HG03442 (cell line): Measurements from ENCODE around the gene C21orf58.

Experiments
- ATAC-seq: cut with Tn5 transposase; IDR thresholded peaks from one replicate; pipeline ENCODE4 v1.9.1; 2021; ENCODE audit warnings: mild to moderate bottlenecking, moderate library complexity; ENCODE audit not compliant: unreplicated experiment

The C21orf58 gene

GRCh38 chr21:46354046-46354445 lies 30.4 kb upstream of the C21orf58 start:
- no peak for ATAC-seq

- no peak for ATAC-seq
Measured at GRCh38 chr21:46352913-46353312, 29.2 kb upstream of the C21orf58 start.

GRCh38 chr21:46352164-46352515 lies 28.5 kb upstream of the C21orf58 start:
- ATAC-seq: no peak

- ATAC-seq: no peak
Measured at GRCh38 chr21:46351476-46352163, 27.9 kb upstream of the C21orf58 start.

- ATAC-seq: no peak
Measured at GRCh38 chr21:46350981-46351380, 27.3 kb upstream of the C21orf58 start.

GRCh38 chr21:46350571-46350970 lies 26.9 kb upstream of the C21orf58 start:
- no peak for ATAC-seq

- ATAC-seq: no peak
Measured at GRCh38 chr21:46349134-46349760, 25.6 kb upstream of the C21orf58 start.

GRCh38 chr21:46347791-46348381 lies 24.2 kb upstream of the C21orf58 start:
- no peak for ATAC-seq

- ATAC-seq: no peak
Measured at GRCh38 chr21:46347203-46347550, 23.5 kb upstream of the C21orf58 start.

GRCh38 chr21:46346296-46347202 lies 22.9 kb upstream of the C21orf58 start:
- ATAC-seq: no peak

- no peak for ATAC-seq
Measured at GRCh38 chr21:46345861-46346260, 22.2 kb upstream of the C21orf58 start.

- ATAC-seq: no peak
Measured at GRCh38 chr21:46344219-46344915, 20.7 kb upstream of the C21orf58 start.

GRCh38 chr21:46340998-46341397 lies 17.3 kb upstream of the C21orf58 start:
- no peak for ATAC-seq

GRCh38 chr21:46336603-46337002 lies 12.9 kb upstream of the C21orf58 start:
- no peak for ATAC-seq

- ATAC-seq: no peak
Measured at GRCh38 chr21:46334351-46335140, 10.9 kb upstream of the C21orf58 start.

GRCh38 chr21:46329796-46330195 lies 6.1 kb upstream of the C21orf58 start:
- ATAC-seq: no peak

GRCh38 chr21:46328151-46328550 lies 4.5 kb upstream of the C21orf58 start:
- ATAC-seq: no peak

GRCh38 chr21:46327711-46328110 lies 4.0 kb upstream of the C21orf58 start:
- ATAC-seq: no peak

GRCh38 chr21:46326110-46326703 lies 2.5 kb upstream of the C21orf58 start:
- ATAC-seq: no peak
